ENCODE measurements around the gene KCNQ1. TPM values are rescaled to one million over a fixed set of nuclear protein-coding genes. Genes with fewer than 3 reads are reported as not detected.

Gene KCNQ1
- polyA plus RNA-seq, 1 of the 3 experiments (the other 2 are of a cell fraction): 0.05 TPM

GRCh38 chr11:2667940-2668339 is 223.1 kb downstream of the KCNQ1 start:
- H3K27ac ChIP-seq (ENCODE audit: low read depth in 2 of 2, low read length in 1 of 2): no peak overlapping the region
- no peak for DNase-seq
- no peaks in the 10 kb centered on the region for H3K9me2 ChIP-seq
- ChIA-PET POLR2A (no interaction called here), CTCF (no interaction called here)
- no peaks in the 10 kb centered on the region for H3K9me3 ChIP-seq
- H3K4me2 ChIP-seq: no peak overlapping the region
- peaks cover 0 to 37% of the 10 kb centered on the region in 2 experiments; a peak in 1 of 4 replicates for H3K4me1 ChIP-seq (ENCODE audit: control insufficient read depth in 1 of 2, insufficient read depth in 2 of 2, low read depth in 1 of 2, low read length in 1 of 2)
- H3K79me2 ChIP-seq (ENCODE audit: insufficient read depth): no peaks in the 10 kb centered on the region
- H4K20me1 ChIP-seq (ENCODE audit: insufficient read depth): no peaks in the 10 kb centered on the region
- no peaks in the 10 kb centered on the region for H3K36me3 ChIP-seq (replicated peaks in 1 of 2; ENCODE audit: control insufficient read depth in 1 of 2, insufficient read depth in 2 of 2, low read length in 1 of 2)
- H3F3A ChIP-seq (replicated peaks; ENCODE audit: insufficient read depth): no peaks in the 10 kb centered on the region
- no peak overlapping the region for H3K4me3 ChIP-seq (ENCODE audit: low read depth in 2 of 2, low read length in 1 of 2)
- TF ChIP-seq POLR2AphosphoS5 (IDR thresholded peaks at IDR 0.05; ENCODE audit: low read depth, low read length) (no peak), TAF1 (IDR thresholded peaks at IDR 0.05; ENCODE audit: borderline replicate concordance, low read depth, low read length) (no peak), RFX5 (IDR thresholded peaks at IDR 0.05; ENCODE audit: low read length) (no peak), EZH2phosphoT487 (IDR thresholded peaks at IDR 0.05; ENCODE audit: borderline replicate concordance, low read depth) (no peak), CHD2 (IDR thresholded peaks at IDR 0.05; ENCODE audit: low read length, partially characterized antibody) (no peak), IRF3 (IDR thresholded peaks at IDR 0.05; ENCODE audit: low read depth, low read length) (no peak), TEAD4 (IDR thresholded peaks at IDR 0.05; ENCODE audit: borderline replicate concordance, insufficient read depth) (no peak), EP300 (IDR thresholded peaks at IDR 0.05; ENCODE audit: borderline replicate concordance in 1 of 2, low read depth in 1 of 2, low read length in 1 of 2) (no peak), RAD21 (IDR thresholded peaks at IDR 0.05; ENCODE audit: low read length) (no peak), USF2 (IDR thresholded peaks at IDR 0.05; ENCODE audit: borderline replicate concordance, low read depth, low read length) (no peak), GABPA (IDR thresholded peaks at IDR 0.05; ENCODE audit: low read depth) (no peak), JUND (IDR thresholded peaks at IDR 0.05) (no peak)
- TF ChIP-seq, protein P1, sequence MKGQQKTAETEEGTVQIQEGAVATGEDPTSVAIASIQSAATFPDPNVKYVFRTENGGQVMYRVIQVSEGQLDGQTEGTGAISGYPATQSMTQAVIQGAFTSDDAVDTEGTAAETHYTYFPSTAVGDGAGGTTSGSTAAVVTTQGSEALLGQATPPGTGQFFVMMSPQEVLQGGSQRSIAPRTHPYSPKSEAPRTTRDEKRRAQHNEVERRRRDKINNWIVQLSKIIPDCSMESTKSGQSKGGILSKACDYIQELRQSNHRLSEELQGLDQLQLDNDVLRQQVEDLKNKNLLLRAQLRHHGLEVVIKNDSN (IDR thresholded peaks at IDR 0.05; ENCODE audit: borderline replicate concordance, low read depth): no peak
- TF ChIP-seq, protein P2, sequence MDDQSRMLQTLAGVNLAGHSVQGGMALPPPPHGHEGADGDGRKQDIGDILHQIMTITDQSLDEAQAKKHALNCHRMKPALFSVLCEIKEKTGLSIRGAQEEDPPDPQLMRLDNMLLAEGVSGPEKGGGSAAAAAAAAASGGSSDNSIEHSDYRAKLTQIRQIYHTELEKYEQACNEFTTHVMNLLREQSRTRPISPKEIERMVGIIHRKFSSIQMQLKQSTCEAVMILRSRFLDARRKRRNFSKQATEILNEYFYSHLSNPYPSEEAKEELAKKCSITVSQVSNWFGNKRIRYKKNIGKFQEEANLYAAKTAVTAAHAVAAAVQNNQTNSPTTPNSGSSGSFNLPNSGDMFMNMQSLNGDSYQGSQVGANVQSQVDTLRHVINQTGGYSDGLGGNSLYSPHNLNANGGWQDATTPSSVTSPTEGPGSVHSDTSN (IDR thresholded peaks at IDR 0.05): no peak
- H3K27me3 ChIP-seq (ENCODE audit: insufficient read depth): no peaks in the 10 kb centered on the region
- WGBS (ENCODE audit: low lambda C conversion rate): 94% methylated on average over 2 of the region's 2 CpGs
- no peak overlapping the region for H3K9ac ChIP-seq
- H2AFZ ChIP-seq (ENCODE audit: low read depth): no peak overlapping the region

Measured in SK-N-SH (cell line).